GM19452 (cell line): ENCODE measurements around the gene NR2C1.
"Not testable (repeated sequence)": the region's sequence is repeated elsewhere in the genome, so short reads cannot be mapped to it uniquely, and the experiment has no call there.

ENCODE experiments used
- ATAC-seq: cut with Tn5 transposase; IDR thresholded peaks from one replicate; pipeline ENCODE4 v1.9.1; 2021; ENCODE audit not compliant: unreplicated experiment

Gene NR2C1

DNA sequence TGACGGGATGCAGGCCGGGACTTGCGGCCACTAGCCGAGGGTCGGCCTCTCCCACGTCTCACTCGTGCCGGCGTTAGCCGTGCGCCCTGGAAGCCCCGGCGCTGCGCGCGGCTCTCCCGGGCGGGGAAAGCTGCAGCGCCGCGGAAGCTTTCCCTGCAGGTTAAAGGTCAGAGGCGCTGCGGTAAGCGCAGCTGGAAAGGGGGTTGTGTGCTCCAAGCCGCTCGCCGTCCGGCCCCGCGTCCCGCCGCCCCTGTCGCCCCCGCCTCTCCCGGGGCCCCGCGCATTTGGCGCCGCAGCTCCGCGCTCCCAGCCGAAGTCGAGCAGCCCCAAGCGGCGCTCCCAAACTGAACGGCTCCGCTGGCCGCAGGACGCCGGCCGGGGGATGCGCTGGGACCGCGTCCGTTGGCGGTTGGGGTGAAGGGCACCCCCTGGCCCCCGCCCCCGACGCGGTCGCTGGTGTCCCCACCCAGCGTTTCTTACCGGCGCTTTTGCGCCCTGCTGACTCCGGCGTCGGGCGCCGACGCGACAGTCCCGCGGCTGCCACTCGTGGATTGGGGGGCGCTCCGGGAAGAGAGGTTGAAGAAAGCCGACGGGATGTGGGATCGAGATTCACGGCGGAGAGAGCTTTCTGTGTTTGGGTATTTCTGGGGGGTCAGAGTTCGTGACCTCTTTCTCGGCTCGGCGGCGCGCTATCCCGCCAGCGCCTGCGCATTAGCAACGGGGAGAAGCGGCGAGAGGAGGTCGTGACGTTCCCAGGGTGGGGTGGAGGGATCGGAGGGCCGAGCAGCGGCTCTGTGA, at the start of gene NR2C1:
NR2C1 (minus strand) TSS at position 719 of the 798 bp plus-strand sequence. CDS start 6,234 bp downstream, outside the sequence.
- ATAC-seq: peak; percentile 96

DNA sequence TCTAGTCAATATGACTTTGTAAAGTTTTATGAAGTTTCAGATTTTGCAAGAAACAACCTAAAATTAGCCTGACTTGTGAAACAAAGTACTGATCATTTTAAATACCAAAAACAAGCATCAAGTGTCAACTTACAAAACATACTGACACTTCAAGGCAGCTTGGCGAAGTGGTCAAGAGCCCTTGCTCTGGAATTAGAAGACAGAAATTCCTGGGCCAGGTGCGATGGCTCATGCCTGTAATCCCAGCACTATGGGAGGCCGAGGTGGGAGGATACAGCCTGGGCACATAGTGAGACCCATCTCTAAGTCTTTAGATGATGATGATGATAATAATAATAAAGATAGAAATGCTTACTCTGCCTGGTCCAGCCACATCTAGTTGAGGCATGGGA, 45.4 kb upstream of the NR2C1 start:
- ATAC-seq: no peak

DNA sequence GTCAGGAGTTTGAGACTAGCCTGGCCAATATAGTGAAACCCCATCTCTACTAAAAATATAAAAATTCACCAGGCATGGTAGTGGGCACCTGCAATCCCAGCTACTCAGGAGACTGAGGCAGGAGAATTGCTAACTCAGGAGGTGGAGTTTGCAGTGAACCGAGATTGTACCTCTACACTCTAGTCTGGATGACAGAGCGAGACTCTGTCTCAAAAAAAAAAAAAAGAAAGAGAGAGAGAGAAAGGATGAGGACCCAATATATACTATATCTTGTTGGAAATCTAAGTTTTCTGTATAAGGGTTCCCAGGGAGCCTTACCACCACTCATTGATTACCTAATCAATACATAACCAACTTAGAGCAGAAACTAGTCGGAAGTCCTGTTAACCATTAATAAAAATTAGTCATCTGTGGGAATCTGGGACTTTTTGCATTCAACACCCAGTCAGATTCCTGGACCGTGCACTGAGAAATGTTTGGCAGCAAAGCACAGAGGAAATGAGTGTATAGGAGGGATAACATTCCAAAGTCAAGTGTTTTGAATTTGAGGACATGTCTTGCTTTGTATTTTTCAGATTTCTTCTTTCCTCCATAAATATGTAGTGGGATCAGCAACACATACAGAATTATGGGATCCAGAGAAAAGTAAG, 44.8 kb upstream of the NR2C1 start:
- no peak for ATAC-seq

DNA sequence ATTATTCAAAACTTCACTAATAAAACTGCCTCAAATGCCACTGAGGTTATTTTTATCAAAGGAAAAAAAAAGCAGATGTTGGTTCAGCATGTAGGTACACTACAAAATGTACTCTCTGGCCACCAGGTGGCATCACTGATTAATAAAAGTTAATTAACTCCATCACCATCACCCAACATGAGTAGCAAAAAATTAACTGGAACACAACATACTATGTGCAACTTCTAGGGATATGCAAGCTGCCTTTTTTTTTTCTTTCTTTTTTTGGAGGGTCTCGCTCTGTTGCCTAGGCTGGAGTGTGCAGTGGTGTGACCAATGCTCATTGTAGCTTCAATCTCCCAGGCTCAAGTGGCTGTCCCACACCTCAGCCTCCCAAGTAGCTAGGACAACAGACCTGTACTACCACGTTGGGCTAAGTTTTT, 43.8 kb upstream of the NR2C1 start:
- no peak for ATAC-seq

DNA sequence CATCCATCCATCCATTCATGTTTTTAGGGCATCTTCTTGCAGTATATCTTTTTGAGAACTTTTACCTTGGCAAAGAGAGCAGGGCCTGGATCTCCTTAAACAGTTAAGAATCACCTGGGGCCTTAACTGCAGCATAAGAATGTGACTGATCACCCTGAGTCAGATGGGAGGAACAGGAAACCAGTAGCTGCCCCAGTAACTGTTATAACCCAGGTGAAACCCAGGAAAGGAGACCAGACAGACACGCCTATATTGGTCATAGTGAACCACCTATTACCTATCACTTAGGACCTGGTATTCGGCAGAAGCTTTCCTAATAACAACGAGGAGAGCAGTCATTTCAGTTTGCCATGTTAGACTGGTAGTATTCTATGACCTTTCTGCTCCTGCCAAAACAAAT, 43.4 kb upstream of the NR2C1 start:
- no peak for ATAC-seq

DNA sequence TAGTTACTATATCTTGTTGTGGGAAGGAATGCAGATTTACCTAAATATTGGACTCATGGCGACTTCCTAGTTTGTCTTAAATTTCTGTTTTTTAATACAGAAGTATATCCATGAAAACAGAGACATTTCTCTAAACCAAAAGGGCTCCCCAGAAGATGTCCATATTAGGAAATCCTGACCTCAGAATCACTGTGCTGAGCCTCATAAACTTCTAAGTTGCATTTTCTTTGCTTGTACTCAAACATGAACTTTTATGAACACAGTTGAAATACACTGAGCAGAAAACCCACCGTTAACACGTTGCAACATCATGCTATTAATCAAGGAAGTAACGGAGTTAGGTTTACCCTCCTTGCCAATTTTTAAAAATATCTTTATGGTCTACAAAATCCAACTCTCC, 42.9 kb upstream of the NR2C1 start:
- no peak for ATAC-seq

DNA sequence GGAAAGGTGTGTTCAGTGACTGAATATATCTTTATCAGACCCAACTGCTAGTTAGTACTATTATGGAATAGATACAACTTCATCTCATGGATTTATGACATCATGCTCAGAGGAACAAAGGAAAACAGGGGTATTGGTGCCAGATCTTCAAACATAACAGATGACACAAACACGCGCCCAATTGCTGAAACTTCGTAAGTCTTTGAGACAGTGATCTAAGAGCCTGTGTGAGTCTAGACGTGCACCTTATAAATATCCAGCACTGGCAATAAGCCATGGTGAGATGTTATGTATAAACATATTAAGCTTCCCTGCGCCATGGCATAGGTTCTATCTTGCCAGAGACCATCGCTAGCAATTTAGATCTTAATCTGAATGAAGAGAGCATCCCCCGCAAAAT, 42.2 kb upstream of the NR2C1 start:
- no peak for ATAC-seq

DNA sequence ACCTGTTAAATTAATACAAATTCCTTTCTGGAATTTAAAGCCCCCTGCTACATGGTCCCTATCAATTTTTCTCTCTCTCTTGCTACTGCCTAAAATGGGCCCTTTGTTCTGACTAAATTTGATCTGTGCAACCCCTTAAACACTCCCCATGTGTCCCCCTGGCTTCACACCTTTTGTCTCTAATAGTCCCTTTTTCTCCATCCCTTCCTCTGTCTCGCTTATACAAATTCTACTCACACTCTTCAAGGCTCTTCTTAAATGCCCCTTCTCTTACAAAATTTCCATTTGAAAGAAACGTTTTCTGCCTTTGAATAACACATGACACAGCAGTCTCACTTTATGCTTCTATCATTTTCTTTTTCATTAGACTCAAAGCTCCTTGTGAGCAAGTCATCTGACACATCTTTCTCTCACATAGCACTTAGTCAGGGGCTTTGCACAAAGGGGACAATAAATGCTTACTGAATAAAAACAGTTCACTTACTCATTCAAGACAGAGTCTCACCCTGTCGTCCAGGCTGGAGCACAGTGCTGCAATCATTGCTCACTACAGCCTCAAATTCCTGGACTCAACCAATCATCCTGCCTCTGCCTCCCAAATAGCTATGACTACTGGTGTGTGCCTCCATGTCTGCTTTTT, 41.5 kb upstream of the NR2C1 start:
- ATAC-seq: no peak

DNA sequence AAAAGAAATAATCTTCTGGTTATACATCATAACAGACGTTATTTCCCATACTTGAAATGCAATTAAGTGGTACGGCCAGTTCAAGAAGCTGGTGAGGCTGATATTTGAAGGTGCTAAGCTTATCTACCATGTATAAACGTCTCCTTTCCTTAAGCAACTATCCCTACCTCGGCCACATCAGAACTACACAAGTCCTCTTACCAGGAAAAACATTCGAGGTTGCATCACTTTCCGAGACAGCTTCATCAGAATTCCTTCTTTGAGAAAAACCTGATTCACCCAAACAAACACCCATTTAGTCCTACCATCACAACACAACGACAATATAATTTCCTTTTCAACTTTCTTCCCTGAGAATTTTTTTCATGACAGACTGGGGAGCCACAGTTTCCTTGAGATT, 33.9 kb upstream of the NR2C1 start:
- no peak for ATAC-seq

DNA sequence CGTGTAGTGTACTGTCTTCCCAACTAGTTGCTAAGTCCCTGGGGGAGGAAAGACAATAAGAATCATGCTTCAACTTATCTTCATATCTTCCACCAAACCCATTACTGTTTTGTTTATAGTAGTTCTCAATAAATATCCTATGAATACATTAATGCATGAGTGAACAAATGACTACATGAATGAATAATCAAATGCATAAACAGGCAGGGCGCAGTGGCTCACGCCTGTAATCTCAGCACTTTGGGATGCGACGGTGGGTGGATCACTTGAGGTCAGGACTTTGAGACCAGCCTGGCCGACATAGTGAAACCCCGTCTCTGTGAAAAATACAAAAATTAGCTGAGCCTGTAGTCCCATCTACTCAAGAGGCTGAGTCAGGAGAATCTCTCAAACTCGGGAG, 32.1 kb upstream of the NR2C1 start:
- no peak for ATAC-seq

DNA sequence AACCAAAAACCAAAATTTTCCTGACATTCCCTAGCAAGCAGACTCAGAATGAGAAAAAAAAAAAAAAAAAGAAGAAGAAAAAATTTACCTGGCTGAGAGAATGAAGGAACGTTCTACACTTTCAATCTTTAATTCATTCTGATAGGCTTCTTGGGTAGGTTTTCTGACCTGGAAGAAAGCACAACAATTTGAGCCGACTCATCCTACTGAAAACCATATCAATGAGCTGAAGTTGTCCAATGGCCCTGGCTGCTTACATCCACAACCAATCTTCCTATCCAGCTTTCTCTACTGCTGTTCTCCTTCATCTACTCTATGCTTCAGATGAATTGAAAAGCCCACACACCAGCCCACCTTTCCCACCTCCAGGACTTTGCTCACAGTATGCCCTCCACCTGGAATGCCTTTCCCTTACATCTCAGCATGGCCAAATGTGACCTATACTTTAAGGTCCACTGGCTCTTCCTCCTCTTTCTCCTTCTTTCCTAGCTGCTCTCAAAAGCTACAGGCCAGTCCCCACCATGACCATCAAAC, 31.6 kb upstream of the NR2C1 start:
- ATAC-seq: no peak

DNA sequence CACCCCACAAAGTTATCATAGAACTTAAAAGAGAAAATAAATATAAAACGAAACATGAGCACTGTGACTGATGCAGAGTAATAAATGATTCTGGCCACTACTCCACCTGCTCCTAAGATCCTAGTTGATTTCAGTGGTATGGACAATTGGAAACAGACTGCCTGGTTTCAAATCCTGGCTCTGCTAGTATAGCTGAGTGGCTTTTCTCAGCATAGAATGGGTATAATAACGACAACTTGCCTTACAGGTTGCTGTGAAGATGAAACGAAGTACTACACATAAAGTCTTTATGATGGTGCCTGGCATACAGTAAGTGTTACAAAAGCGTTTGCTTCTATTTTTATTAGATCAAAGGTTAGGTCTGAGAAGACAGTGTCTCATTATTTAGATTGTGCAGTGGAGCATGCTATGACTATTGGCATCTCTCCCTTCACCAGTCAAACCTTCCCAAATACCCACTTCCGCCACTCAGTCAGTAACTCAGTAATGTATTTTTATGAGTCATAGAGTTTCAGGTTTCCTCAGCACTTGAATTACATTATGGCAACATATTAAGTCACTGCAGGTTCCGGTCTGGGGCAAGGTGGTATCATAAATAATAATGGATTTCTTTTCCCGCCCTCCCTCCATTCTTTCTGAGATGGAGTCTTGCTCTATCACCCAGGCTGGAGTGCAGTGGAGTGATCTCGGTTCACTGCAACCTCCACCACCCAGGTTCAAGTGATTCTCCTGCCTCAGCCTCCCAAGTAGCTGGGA, 29.7 kb upstream of the NR2C1 start:
- ATAC-seq: peak; percentile 98

DNA sequence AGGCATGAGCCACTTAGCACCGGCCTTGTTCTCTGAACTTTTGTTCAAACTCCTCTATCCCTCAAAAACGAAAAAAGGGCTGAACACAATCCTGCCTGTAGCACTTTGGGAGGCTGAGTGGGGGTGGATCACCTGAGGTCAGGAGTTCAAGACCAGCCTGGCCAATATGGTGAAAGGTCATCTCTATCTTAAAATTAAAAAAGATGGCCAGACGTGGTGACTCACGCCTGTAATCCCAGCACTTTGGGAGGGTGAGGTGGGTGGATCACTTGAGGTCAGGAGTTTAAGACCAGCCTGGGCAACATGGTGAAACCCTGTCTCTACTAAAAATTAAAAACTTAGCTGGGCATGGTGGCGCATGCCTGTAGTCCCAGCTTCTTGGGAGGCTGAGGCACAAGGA, 28.5 kb upstream of the NR2C1 start:
- ATAC-seq: not testable (repeated sequence)

DNA sequence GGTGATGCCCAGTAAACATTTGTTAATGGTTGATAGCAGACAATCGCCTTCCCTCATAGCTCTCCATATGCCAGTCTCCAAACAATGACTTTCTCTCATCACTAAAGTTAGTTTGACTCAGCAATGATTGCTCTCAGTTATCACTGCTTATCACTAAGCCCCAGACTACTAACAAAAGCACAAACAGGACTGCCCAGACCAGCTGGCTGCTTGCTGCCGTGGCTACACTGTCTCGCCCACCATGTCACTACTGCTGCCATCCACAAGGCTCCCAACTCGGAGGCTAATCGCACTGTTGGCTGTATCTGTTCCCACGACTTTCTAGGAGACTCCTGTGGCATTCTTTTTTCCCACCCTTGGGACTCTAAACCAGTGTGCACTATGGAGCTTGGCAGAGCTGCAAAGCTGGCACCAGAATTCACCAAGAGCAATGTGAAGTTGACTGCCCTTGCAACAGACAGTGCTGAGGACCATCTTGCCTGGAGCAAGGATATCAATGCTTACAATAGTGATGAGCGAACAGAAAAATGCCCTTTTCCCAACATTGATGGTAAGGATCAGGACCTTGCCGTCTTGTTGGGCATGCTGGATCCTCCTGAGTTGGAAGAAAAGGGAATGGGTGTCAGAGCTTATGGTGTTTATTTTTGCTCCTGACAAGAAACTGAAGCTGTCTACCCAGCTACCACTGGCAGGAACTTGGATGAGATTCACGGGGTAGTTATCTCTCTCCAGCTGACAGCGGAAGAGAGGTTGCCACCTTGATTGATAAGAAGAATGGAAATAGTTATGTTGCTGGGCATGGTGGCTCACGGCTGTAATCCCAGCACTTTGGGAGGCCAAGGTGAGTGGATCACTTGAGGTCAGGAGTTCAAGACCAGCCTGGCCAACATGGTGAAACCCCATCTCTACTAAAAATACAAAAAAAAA, 27.1 kb upstream of the NR2C1 start:
- ATAC-seq: no peak

DNA sequence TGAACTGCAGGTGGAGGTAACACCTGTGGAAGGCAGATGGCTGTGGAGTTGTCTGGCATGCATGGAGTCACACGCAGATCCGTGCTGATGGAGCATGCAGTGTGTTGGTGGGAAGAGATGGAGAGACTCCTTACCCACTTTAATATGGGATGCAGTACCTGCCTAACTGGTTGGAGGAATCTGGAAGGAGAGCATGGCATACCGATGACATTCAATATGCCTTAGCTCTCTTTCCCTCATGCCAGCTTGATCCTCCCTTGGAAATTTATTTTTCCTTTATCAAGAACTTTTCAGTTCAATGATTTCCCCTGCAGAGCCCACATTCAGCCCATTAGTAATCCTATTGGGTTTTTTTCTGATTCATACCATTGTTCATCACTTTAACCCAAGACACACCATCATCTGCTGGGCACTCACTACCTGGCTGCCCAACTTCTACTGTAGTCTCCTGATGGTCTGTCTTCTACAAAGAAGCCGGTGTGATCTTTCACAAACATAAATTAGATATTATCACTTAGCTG, 25.9 kb upstream of the NR2C1 start:
- ATAC-seq: no peak

DNA sequence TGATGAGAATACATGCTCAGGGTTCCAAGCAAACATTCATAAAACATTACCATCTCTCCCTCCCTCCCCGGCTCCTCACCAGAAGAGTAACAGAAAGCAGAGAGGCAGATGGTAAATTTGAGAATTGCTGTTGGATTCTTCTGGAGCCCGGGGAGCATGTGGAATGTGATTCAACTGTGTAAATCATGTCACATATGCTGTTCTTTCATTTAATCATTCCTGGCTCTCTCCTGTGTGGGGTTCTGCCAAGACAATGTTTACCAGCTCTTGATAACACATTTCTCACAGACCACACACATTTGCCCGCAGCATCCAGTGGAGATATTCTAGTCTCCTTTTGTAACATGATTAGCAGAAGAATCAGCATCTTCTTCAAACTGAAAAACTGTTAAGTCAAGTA, 23.4 kb upstream of the NR2C1 start:
- ATAC-seq: no peak

DNA sequence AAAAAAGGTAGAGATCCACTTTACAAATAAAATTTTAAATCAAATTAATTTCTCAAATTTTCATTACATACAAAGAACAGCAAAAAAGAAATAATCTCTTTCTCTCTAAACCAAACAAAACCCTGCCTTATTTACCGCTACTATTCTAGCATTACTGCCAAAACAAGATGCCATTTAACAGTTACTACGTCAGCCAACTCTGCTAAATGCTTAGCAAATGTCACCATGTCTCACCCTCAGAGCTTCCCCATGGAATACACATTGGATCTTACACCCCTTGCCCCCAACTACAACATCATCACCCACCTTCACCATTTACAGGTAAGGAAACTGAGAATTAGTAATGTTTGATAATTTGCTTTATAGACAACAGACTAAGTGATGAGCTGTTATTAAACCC, 23.0 kb upstream of the NR2C1 start:
- no peak for ATAC-seq

DNA sequence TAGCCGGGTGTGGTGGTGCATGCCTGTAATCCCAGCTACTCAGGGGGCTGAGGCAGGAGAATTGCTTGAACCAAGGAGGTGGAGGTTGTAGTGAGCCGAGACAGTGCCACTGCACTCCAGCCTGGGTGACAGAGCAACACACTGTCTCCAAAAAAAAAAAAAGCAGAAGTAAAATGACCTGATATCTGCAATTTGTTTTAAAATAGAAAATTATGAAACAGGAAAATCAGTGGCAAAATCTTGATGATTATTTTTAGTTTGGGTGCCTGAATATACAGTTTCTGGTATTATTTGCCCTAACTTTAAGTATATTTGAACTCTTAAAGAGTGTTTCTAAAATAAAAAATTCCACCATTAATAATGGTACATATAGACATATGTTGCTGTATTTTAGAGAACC, 22.4 kb upstream of the NR2C1 start:
- not testable (repeated sequence) for ATAC-seq

DNA sequence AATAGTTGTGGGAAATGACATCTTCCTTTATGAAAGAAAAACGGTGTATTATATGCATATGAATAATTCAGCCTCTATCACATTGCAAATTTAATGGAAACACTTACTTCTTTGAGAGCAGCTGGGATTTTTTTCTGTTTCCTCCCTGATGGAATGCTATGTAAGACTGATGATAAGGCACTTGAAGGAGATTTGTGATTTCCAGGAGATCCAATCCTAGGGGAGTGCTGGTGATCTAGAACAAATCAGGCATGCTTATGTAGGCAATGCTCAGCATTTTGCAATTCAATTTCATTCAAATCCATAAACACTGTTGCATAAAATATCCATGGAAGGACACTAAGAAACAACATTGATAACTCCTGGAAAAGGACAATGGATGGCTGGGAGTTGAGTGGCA, 16.0 kb upstream of the NR2C1 start:
- ATAC-seq: no peak

DNA sequence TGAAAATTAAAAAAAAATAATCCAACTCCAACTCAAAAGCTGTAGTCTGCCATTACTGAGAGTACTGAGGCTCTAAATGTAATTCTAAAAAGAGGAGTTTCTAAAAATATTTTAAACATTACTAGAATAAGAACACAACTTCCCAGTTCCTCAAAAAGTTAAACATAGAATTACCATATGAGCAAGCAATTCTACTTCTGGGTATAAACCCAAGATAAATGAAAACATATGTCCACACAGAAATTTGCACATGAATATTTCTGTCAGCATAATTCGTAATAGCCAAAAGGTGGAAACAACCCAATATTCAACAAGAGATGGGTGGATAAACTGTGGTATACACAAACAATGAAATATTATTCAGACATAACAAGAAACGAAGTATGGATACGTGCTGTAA, 15.0 kb upstream of the NR2C1 start:
- no peak for ATAC-seq
